SU-DHL-6 (cell line): ENCODE results near the gene NSMCE1.

Experiments used
- CTCF ChIP-seq: fragments of 200-600 bp; sonication (generic); IDR thresholded peaks from one replicate; pipeline ENCODE4 v1.5.1; 2017; ENCODE audit warnings: antibody characterized with exemption, mild to moderate bottlenecking, low read length, moderate library complexity; ENCODE audit not compliant: insufficient read depth, poor library complexity, severe bottlenecking
- EZH2phosphoT487 ChIP-seq: fragments of 200-600 bp; sonication (generic), shearing (Covaris generic); conservative IDR thresholded peaks from 2 replicates; pipeline ENCODE4 v1.6.1; 2018; ENCODE audit warnings: mild to moderate bottlenecking, antibody characterized with exemption, low read length, moderate library complexity, mixed read lengths

GRCh38 chr16:27298132-27298531, 29.6 kb upstream of the NSMCE1 start:
- TF ChIP-seq CTCF (no peak), EZH2phosphoT487 (no peak)
